GM12892 (cell line): ENCODE results near the gene PAX5.

Experiments used
- POLR2A ChIP-seq: IDR thresholded peaks from 2 replicates; pipeline ENCODE4 v1.6.1; 2011; ENCODE audit warnings: low read depth, low read length, control low read depth
- POLR2AphosphoS5 ChIP-seq: IDR thresholded peaks from 2 replicates; pipeline ENCODE4 v1.6.1; 2011; ENCODE audit warnings: low read depth, low read length, control low read depth
- TAF1 ChIP-seq: IDR thresholded peaks from 2 replicates; pipeline ENCODE4 v1.6.1; 2011; ENCODE audit warnings: low read depth, mild to moderate bottlenecking, control low read depth, low read length, borderline replicate concordance

DNA sequence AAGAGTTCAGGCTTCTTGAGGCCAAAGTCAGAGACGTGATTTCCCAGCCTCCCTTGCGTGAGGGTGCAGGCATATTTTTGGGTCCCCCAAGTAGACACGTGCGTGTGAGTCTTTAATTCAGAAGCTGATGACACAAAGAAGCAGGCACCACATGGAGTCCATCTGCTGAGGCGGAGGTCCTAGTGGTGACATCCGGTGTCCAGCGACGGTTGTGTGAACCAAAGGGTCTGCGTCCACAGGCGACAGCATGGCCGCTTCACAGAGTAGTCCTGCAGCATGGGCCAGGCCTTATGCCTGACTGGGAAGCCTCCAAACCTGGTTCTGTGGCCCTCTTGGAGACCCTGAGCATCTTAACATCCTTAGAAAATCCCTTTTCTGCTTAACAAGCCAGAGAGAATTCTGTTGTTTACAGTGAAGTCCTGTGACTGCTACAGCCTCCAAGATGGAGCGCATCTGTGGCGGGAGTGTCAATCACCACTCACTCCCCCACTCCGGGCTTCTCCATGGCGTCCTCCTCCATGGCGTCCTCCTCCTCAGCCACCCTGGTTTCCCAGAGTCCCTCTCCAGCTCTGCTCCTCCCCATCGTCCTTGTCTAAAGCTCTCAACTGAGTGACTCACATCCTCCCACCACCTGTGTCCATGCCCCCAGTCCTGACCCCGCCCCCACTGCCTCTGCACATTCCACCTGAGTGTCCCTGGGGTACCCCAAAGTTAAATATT lies 133.8 kb downstream of the PAX5 start:
- TF ChIP-seq POLR2A (no peak), POLR2AphosphoS5 (no peak), TAF1 (no peak)
